Rectal smooth muscle tissue (tissue), 1 donor: ENCODE results near the gene GATD1.
A peak's percentile ranks its signal among the peaks of the same experiment; 100 is the strongest.

Experiments
- H3K27ac ChIP-seq: one replicate; pipeline ENCODE4 v1.7.0; 2013; ENCODE audit warnings: low read depth, low read length, inconsistent platforms
- H3K27me3 ChIP-seq: one replicate; pipeline ENCODE4 v1.7.0; 2013; ENCODE audit warnings: low read length; ENCODE audit not compliant: control insufficient read depth, insufficient read depth
- H3K36me3 ChIP-seq: one replicate; pipeline ENCODE4 v1.7.0; 2013; ENCODE audit warnings: low read length; ENCODE audit not compliant: control insufficient read depth, insufficient read depth
- H3K4me1 ChIP-seq: one replicate; pipeline ENCODE4 v1.7.0; 2013; ENCODE audit warnings: low read length; ENCODE audit not compliant: control insufficient read depth, insufficient read depth
- H3K4me3 ChIP-seq: one replicate; pipeline ENCODE4 v1.7.0; 2013; ENCODE audit warnings: low read length
- H3K9ac ChIP-seq: one replicate; pipeline ENCODE4 v1.7.0; 2013; ENCODE audit warnings: low read length

Gene GATD1

GRCh38 chr11:789943-790342, 12.7 kb upstream of the GATD1 start, which contains the start of gene CEND1:
Gene CEND1 (minus strand): TSS chr11:790090. CDS start chr11:788576, 1,514 bp downstream.
- Histone ChIP-seq H3K4me1 (no peaks in the 10 kb centered on the region), H3K27ac (no peak within 1 kb of the TSS), H3K27me3 (peaks cover 6% of the 10 kb centered on the region), H3K36me3 (no peaks in the 10 kb centered on the region), H3K4me3 (no peak within 1 kb of the TSS), H3K9ac (no peak within 1 kb of the TSS)

- H3K27ac ChIP-seq, result no peak overlapping the region
- no peak overlapping the region for H3K9ac ChIP-seq
- no peaks in the 10 kb centered on the region for H3K4me1 ChIP-seq
- no peak overlapping the region for H3K4me3 ChIP-seq
- peaks cover 6% of the 10 kb centered on the region for H3K27me3 ChIP-seq
- no peaks in the 10 kb centered on the region for H3K36me3 ChIP-seq
Observed at GRCh38 chr11:788953-789940, 12.0 kb upstream of the GATD1 start.

- Histone ChIP-seq H3K27me3 (peaks cover 6% of the 10 kb centered on the region), H3K27ac (no peak overlapping the region), H3K9ac (no peak overlapping the region), H3K4me1 (peaks cover 3% of the 10 kb centered on the region), H3K4me3 (no peak overlapping the region), H3K36me3 (no peaks in the 10 kb centered on the region)
Observed at GRCh38 chr11:788009-788640, 10.8 kb upstream of the GATD1 start.

- Histone ChIP-seq H3K36me3 (no peaks in the 10 kb centered on the region), H3K4me3 (no peak overlapping the region), H3K27me3 (peaks cover 6% of the 10 kb centered on the region), H3K4me1 (peaks cover 3% of the 10 kb centered on the region), H3K27ac (no peak overlapping the region), H3K9ac (no peak overlapping the region)
Observed at GRCh38 chr11:787084-787675, 9.9 kb upstream of the GATD1 start.

- Histone ChIP-seq H3K27me3 (peaks cover 6% of the 10 kb centered on the region), H3K9ac (no peak overlapping the region), H3K4me3 (no peak overlapping the region), H3K27ac (no peak overlapping the region), H3K36me3 (no peaks in the 10 kb centered on the region), H3K4me1 (peaks cover 3% of the 10 kb centered on the region)
Observed at GRCh38 chr11:786235-787083, 9.2 kb upstream of the GATD1 start.

- H3K9ac ChIP-seq, result no peak overlapping the region
Observed at GRCh38 chr11:783581-784015, 6.3 kb upstream of the GATD1 start.

GRCh38 chr11:782264-783174, 5.2 kb upstream of the GATD1 start:
- no peaks in the 10 kb centered on the region for H3K36me3 ChIP-seq
- no peak overlapping the region for H3K4me3 ChIP-seq
- no peaks in the 10 kb centered on the region for H3K27me3 ChIP-seq
- H3K27ac ChIP-seq, result no peak overlapping the region
- no peak overlapping the region for H3K9ac ChIP-seq
- peaks cover 3% of the 10 kb centered on the region for H3K4me1 ChIP-seq

More at GRCh38 chr11:783581-784015, 6.3 kb upstream of the GATD1 start:
- H3K4me1 ChIP-seq, result peaks cover 3% of the 10 kb centered on the region
- H3K36me3 ChIP-seq, result no peaks in the 10 kb centered on the region
- no peak overlapping the region for H3K4me3 ChIP-seq
- peak overlapping the region; percentile 43 for H3K27ac ChIP-seq
- H3K27me3 ChIP-seq, result no peaks in the 10 kb centered on the region

GRCh38 chr11:779955-780532, 2.8 kb upstream of the GATD1 start:
- H3K9ac ChIP-seq, result no peak overlapping the region
- H3K4me1 ChIP-seq, result peaks cover 5% of the 10 kb centered on the region
- H3K4me3 ChIP-seq, result no peak overlapping the region
- H3K27me3 ChIP-seq, result no peaks in the 10 kb centered on the region
- no peaks in the 10 kb centered on the region for H3K36me3 ChIP-seq
- no peak overlapping the region for H3K27ac ChIP-seq

GRCh38 chr11:778976-779954, 2.0 kb upstream of the GATD1 start:
- no peaks in the 10 kb centered on the region for H3K36me3 ChIP-seq
- H3K27me3 ChIP-seq, result no peaks in the 10 kb centered on the region
- no peak overlapping the region for H3K4me3 ChIP-seq
- no peak overlapping the region for H3K9ac ChIP-seq
- no peak overlapping the region for H3K27ac ChIP-seq
- peaks cover 5% of the 10 kb centered on the region for H3K4me1 ChIP-seq

GRCh38 chr11:776561-777287, 563 bp downstream of the GATD1 start:
- H3K4me1 ChIP-seq, result peaks cover 2% of the 10 kb centered on the region
- no peaks in the 10 kb centered on the region for H3K27me3 ChIP-seq
- peak overlapping the region; percentile 82 for H3K4me3 ChIP-seq
- peaks cover 4% of the 10 kb centered on the region for H3K36me3 ChIP-seq
- H3K9ac ChIP-seq, result peak overlapping the region; percentile 53
- peak overlapping the region; percentile 80 for H3K27ac ChIP-seq
